HL-60 (cell line): ENCODE results near the gene MYO9B.
A peak's percentile ranks its signal among the peaks of the same experiment; 100 is the strongest.

Experiments used
- DNase-seq, 2 experiments: peaks; one replicate each; pipeline ENCODE4 v3.0.0-alpha.2; 2010 to 2020; ENCODE audit warnings: low read depth in 1 of 2, low spot score in 1 of 2
- H3K27ac ChIP-seq: fragments of 250-450 bp; sonication (Bioruptor Pico); replicated peaks from 2 replicates; pipeline ENCODE4 v1.5.1; 2020; ENCODE audit warnings: mild to moderate bottlenecking, moderate library complexity
- H3K27me3 ChIP-seq: fragments of 250-450 bp; sonication (Bioruptor Pico); 2 replicates; pipeline ENCODE4 v1.5.1; 2021; ENCODE audit warnings: mild to moderate bottlenecking, moderate library complexity; ENCODE audit not compliant: insufficient read depth, poor library complexity, severe bottlenecking
- H3K4me3 ChIP-seq: replicated peaks from 2 replicates; pipeline ENCODE4 v1.5.1; 2011; ENCODE audit warnings: mild to moderate bottlenecking, control low read depth, low read length; ENCODE audit not compliant: insufficient read depth
- CTCF ChIP-seq: IDR thresholded peaks from one replicate; pipeline ENCODE4 v1.5.1; 2011; ENCODE audit warnings: low read length, control low read depth, inconsistent platforms; ENCODE audit not compliant: insufficient read depth
- GABPA ChIP-seq: IDR thresholded peaks from 2 replicates; pipeline ENCODE4 v1.6.1; 2012; ENCODE audit warnings: low read depth
- POLR2AphosphoS5 ChIP-seq: IDR thresholded peaks from 2 replicates; pipeline ENCODE4 v1.6.1; 2012; ENCODE audit warnings: low read depth
- SPI1 ChIP-seq: IDR thresholded peaks from 2 replicates; pipeline ENCODE4 v1.6.1; 2012; ENCODE audit warnings: low read depth, mild to moderate bottlenecking, borderline replicate concordance
- TF ChIP-seq, protein P1 (sequence below): IDR thresholded peaks from 2 replicates; pipeline ENCODE4 v1.6.1; 2012; ENCODE audit warnings: low read depth; ENCODE audit not compliant: insufficient replicate concordance

MYO9B gene

DNA sequence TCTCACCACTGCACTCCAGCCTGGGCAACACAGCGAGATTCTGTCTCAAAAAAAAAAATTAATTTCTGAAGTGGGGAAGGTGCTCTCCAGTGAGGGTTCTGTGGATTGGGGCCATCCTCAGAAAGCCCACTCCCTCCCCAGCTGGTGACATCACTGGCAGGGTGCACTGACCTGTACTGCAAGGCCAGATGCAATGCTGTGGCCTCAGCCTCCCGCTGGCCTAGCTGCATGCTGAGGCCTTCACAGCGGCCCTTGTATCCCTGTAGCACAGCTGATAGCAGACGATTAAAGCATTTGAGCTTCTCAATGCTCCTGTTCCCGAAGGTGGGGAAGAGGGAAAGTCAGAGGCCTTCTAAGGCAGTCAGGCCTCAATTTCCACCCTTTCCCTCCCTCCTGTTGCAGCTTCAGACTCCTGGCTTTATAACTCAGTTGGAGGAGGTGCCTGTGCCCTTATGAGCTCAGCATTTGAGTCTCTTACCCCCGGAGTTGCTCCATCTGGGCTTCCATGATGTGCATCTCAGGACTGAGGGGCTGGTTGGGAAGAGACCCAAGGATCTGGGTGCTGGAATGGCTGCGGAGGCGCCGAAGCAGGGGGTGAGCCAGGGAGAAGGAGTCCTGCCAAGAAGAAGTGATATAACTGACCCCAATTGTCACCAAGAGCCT, 183.7 kb downstream of the MYO9B start:
- DNase-seq: no peak
- H3K27me3 ChIP-seq: no peaks in the 10 kb centered on the region
- H3K4me3 ChIP-seq: no peak overlapping the region
- TF ChIP-seq CTCF (no peak), POLR2AphosphoS5 (no peak), SPI1 (no peak), GABPA (no peak)
- TF ChIP-seq, protein P1, sequence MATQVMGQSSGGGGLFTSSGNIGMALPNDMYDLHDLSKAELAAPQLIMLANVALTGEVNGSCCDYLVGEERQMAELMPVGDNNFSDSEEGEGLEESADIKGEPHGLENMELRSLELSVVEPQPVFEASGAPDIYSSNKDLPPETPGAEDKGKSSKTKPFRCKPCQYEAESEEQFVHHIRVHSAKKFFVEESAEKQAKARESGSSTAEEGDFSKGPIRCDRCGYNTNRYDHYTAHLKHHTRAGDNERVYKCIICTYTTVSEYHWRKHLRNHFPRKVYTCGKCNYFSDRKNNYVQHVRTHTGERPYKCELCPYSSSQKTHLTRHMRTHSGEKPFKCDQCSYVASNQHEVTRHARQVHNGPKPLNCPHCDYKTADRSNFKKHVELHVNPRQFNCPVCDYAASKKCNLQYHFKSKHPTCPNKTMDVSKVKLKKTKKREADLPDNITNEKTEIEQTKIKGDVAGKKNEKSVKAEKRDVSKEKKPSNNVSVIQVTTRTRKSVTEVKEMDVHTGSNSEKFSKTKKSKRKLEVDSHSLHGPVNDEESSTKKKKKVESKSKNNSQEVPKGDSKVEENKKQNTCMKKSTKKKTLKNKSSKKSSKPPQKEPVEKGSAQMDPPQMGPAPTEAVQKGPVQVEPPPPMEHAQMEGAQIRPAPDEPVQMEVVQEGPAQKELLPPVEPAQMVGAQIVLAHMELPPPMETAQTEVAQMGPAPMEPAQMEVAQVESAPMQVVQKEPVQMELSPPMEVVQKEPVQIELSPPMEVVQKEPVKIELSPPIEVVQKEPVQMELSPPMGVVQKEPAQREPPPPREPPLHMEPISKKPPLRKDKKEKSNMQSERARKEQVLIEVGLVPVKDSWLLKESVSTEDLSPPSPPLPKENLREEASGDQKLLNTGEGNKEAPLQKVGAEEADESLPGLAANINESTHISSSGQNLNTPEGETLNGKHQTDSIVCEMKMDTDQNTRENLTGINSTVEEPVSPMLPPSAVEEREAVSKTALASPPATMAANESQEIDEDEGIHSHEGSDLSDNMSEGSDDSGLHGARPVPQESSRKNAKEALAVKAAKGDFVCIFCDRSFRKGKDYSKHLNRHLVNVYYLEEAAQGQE: no peak
- H3K27ac ChIP-seq: no peak overlapping the region

DNA sequence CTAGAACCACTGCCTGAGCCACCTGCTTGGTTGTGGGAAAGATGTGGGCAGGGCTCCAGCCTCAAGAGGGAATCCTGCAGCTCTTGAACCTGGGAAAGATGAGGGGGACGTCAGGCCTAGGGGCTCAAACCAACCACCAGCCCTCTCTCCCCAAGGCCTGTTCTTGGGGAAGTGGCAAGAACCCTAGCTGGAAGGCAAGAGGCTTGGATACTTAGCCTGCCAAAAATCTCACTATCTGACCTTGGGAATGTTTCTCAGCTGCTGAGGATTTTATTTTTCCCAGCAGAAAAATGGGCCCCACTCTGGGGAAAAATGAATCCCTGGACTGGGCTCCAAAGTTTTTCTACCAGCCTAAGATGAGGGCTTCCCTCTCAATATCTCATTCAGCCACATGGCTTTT, 184.4 kb downstream of the MYO9B start:
- TF ChIP-seq CTCF (no peak), GABPA (no peak), SPI1 (no peak), POLR2AphosphoS5 (no peak)
- TF ChIP-seq, protein P1: no peak
- Histone ChIP-seq H3K4me3 (no peak overlapping the region), H3K27ac (no peak overlapping the region), H3K27me3 (no peaks in the 10 kb centered on the region)
- DNase-seq: no peak

- H3K27ac ChIP-seq: no peak overlapping the region
These were observed 185.3 kb downstream of the MYO9B start for GRCh38 chr19:17260842-17261325.

More at GRCh38 chr19:17260842-17261325, 185.3 kb downstream of the MYO9B start:
- Histone ChIP-seq H3K4me3 (no peak overlapping the region), H3K27me3 (no peaks in the 10 kb centered on the region)
- no peak for TF ChIP-seq GABPA
- peak; percentile 93 for TF ChIP-seq CTCF
- DNase-seq: peak in 1 of 2 experiments; percentile 91
